Measurements from ENCODE around the gene CFAP61.

Gene CFAP61

GRCh38 chr20:20210327-20210726, 158.0 kb downstream of the CFAP61 start:
- Histone ChIP-seq H3K4me2 (ENCODE audit: low read length) (no peak overlapping the region), H2BK120ac (ENCODE audit: insufficient read depth, low read length, poor library complexity) (no peak overlapping the region), H2BK5ac (ENCODE audit: low read depth, low read length, poor library complexity) (no peak overlapping the region), H3K9ac (ENCODE audit: low read length) (no peak overlapping the region), H3K4me3 (ENCODE audit: low read depth, low read length) (no peak overlapping the region), H2BK12ac (ENCODE audit: low read length) (no peak overlapping the region), H3K27ac (ENCODE audit: low read depth, low read length) (no peak overlapping the region), H3K14ac (ENCODE audit: low read length) (no peak overlapping the region), H3K79me1 (ENCODE audit: low read length) (no peaks in the 10 kb centered on the region), H3K36me3 (ENCODE audit: control insufficient read depth in 1 of 2, insufficient read depth in 2 of 2, low read length in 2 of 2) (no peaks in the 10 kb centered on the region), H3K27me3 (ENCODE audit: insufficient read depth, low read length) (no peaks in the 10 kb centered on the region), H3K4ac (ENCODE audit: low read depth, low read length) (no peak overlapping the region), H4K12ac (ENCODE audit: low read depth, low read length) (no peak overlapping the region), H4K91ac (ENCODE audit: low read depth, low read length) (no peak overlapping the region), H3K18ac (ENCODE audit: low read length) (no peak overlapping the region), H3K23ac (ENCODE audit: low read length) (no peak overlapping the region), H3K79me2 (ENCODE audit: control insufficient read depth, insufficient read depth, low read length, poor library complexity) (no peaks in the 10 kb centered on the region), H4K8ac (ENCODE audit: low read depth, low read length) (no peak overlapping the region), H2AFZ (ENCODE audit: insufficient read depth, low read length, poor library complexity) (no peak overlapping the region), H3K9me3 (ENCODE audit: insufficient read depth, low read depth, low read length) (no peaks in the 10 kb centered on the region), H2AK5ac (ENCODE audit: low read length) (no peak overlapping the region), H3K4me1 (ENCODE audit: control insufficient read depth in 1 of 2, insufficient read depth in 2 of 2, low read length in 2 of 2) (peaks cover 0 to 3% of the 10 kb centered on the region in 2 experiments)
- no CpG with 5 or more reads among the region's 5 CpGs for WGBS (ENCODE audit: extremely low coverage, insufficient coverage, insufficient read length)
- DNase-seq: no peak

DNA sequence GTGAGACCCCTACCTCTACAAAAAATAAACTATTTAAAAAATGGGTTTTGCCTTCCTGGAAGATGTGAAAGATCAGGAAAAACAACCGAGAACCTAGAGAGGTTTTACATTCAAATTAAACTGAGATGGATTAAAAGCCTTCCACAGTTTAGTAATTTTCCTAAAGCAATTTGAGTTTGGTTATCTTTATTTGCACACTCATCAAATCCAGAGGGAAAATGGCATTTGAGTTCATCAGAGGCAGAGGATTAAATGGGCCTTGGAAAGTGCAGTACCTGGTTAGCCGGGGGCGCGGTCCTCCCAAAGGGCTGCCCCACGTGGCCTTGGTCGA, 158.6 kb downstream of the CFAP61 start:
- WGBS (ENCODE audit: extremely low coverage, insufficient coverage, insufficient read length): no CpG with 5 or more reads among the region's 6 CpGs

GRCh38 chr20:20211274-20211987, 159.1 kb downstream of the CFAP61 start:
- no peaks in the 10 kb centered on the region for H3K79me1 ChIP-seq (ENCODE audit: low read length)
- H3K4ac ChIP-seq (ENCODE audit: low read depth, low read length): no peak overlapping the region
- no peak overlapping the region for H3K9ac ChIP-seq (ENCODE audit: low read length)
- H3K23ac ChIP-seq (ENCODE audit: low read length): no peak overlapping the region
- DNase-seq: peak in 1 of 2 donors; percentile 7
- H3K9me3 ChIP-seq (ENCODE audit: insufficient read depth, low read depth, low read length): no peaks in the 10 kb centered on the region
- H3K36me3 ChIP-seq (ENCODE audit: control insufficient read depth in 1 of 2, insufficient read depth in 2 of 2, low read length in 2 of 2): no peaks in the 10 kb centered on the region
- H3K4me2 ChIP-seq (ENCODE audit: low read length): no peak overlapping the region
- H3K4me1 ChIP-seq (ENCODE audit: control insufficient read depth in 1 of 2, insufficient read depth in 2 of 2, low read length in 2 of 2): peaks cover 0 to 3% of the 10 kb centered on the region in 2 experiments
- no peak overlapping the region for H4K91ac ChIP-seq (ENCODE audit: low read depth, low read length)
- no peak overlapping the region for H3K4me3 ChIP-seq (ENCODE audit: low read depth, low read length)
- H4K12ac ChIP-seq (ENCODE audit: low read depth, low read length): no peak overlapping the region
- H4K8ac ChIP-seq (ENCODE audit: low read depth, low read length): no peak overlapping the region
- H2BK12ac ChIP-seq (ENCODE audit: low read length): no peak overlapping the region
- no peak overlapping the region for H3K18ac ChIP-seq (ENCODE audit: low read length)
- H3K79me2 ChIP-seq (ENCODE audit: control insufficient read depth, insufficient read depth, low read length, poor library complexity): no peaks in the 10 kb centered on the region
- no peak overlapping the region for H3K27ac ChIP-seq (ENCODE audit: low read depth, low read length)
- no peak overlapping the region for H2BK5ac ChIP-seq (ENCODE audit: low read depth, low read length, poor library complexity)
- H2AK5ac ChIP-seq (ENCODE audit: low read length): no peak overlapping the region
- WGBS (ENCODE audit: extremely low coverage, insufficient coverage, insufficient read length): no CpG with 5 or more reads among the region's 5 CpGs
- no peaks in the 10 kb centered on the region for H3K27me3 ChIP-seq (ENCODE audit: insufficient read depth, low read length)
- no peak overlapping the region for H3K14ac ChIP-seq (ENCODE audit: low read length)
- no peak overlapping the region for H2AFZ ChIP-seq (ENCODE audit: insufficient read depth, low read length, poor library complexity)
- H2BK120ac ChIP-seq (ENCODE audit: insufficient read depth, low read length, poor library complexity): no peak overlapping the region

More for the DNA sequence above, 158.6 kb downstream of the CFAP61 start:
- no peak overlapping the region for H2BK120ac ChIP-seq (ENCODE audit: insufficient read depth, low read length, poor library complexity)
- H3K4ac ChIP-seq (ENCODE audit: low read depth, low read length): no peak overlapping the region
- no peak overlapping the region for H3K27ac ChIP-seq (ENCODE audit: low read depth, low read length)
- H4K8ac ChIP-seq (ENCODE audit: low read depth, low read length): no peak overlapping the region
- no peak overlapping the region for H4K91ac ChIP-seq (ENCODE audit: low read depth, low read length)
- no peak overlapping the region for H2BK5ac ChIP-seq (ENCODE audit: low read depth, low read length, poor library complexity)
- no peaks in the 10 kb centered on the region for H3K9me3 ChIP-seq (ENCODE audit: insufficient read depth, low read depth, low read length)
- H3K9ac ChIP-seq (ENCODE audit: low read length): no peak overlapping the region
- no peak overlapping the region for H3K18ac ChIP-seq (ENCODE audit: low read length)
- H4K12ac ChIP-seq (ENCODE audit: low read depth, low read length): no peak overlapping the region
- no peaks in the 10 kb centered on the region for H3K27me3 ChIP-seq (ENCODE audit: insufficient read depth, low read length)
- no peak overlapping the region for H2AK5ac ChIP-seq (ENCODE audit: low read length)
- no peak overlapping the region for H3K4me2 ChIP-seq (ENCODE audit: low read length)
- H3K4me3 ChIP-seq (ENCODE audit: low read depth, low read length): no peak overlapping the region
- H2AFZ ChIP-seq (ENCODE audit: insufficient read depth, low read length, poor library complexity): no peak overlapping the region
- H3K36me3 ChIP-seq (ENCODE audit: control insufficient read depth in 1 of 2, insufficient read depth in 2 of 2, low read length in 2 of 2): no peaks in the 10 kb centered on the region
- no peaks in the 10 kb centered on the region for H3K79me2 ChIP-seq (ENCODE audit: control insufficient read depth, insufficient read depth, low read length, poor library complexity)
- no peak overlapping the region for H3K14ac ChIP-seq (ENCODE audit: low read length)
- H3K23ac ChIP-seq (ENCODE audit: low read length): no peak overlapping the region
- no peak overlapping the region for H2BK12ac ChIP-seq (ENCODE audit: low read length)
- peaks cover 0 to 3% of the 10 kb centered on the region in 2 experiments for H3K4me1 ChIP-seq (ENCODE audit: control insufficient read depth in 1 of 2, insufficient read depth in 2 of 2, low read length in 2 of 2)
- no peak for DNase-seq
- H3K79me1 ChIP-seq (ENCODE audit: low read length): no peaks in the 10 kb centered on the region

DNA sequence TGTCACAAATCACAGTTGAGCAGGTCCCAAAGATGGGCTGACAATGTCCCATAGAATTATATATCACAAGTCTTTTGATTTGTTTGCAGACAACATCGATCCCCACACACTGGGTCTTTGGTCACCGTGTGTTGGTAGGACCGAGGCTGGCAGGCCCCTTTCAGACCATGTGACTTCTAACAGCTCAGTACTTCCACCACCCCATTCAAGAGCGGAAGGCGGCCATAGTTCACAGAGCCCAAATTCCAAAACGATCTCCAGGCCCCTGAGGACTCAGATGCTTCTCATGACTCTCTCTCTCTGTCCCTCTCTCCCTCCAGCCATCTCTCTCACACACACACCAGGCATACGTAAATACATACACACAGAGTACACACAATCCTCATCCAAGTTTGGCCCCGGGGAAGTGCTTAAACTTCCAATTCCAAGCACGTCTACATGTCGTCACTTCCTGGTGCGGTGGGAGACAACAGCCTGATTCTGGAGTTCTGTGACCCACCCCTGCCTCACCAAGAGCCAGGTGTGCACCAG, 159.7 kb downstream of the CFAP61 start:
- Histone ChIP-seq H4K91ac (ENCODE audit: low read depth, low read length) (no peak overlapping the region), H3K9ac (ENCODE audit: low read length) (no peak overlapping the region), H2BK5ac (ENCODE audit: low read depth, low read length, poor library complexity) (no peak overlapping the region), H2AK5ac (ENCODE audit: low read length) (no peak overlapping the region), H3K14ac (ENCODE audit: low read length) (no peak overlapping the region), H3K4me1 (ENCODE audit: control insufficient read depth in 1 of 2, insufficient read depth in 2 of 2, low read length in 2 of 2) (peaks cover 0 to 3% of the 10 kb centered on the region in 2 experiments), H3K23ac (ENCODE audit: low read length) (no peak overlapping the region), H3K18ac (ENCODE audit: low read length) (no peak overlapping the region), H2BK12ac (ENCODE audit: low read length) (no peak overlapping the region), H3K4ac (ENCODE audit: low read depth, low read length) (no peak overlapping the region), H3K4me2 (ENCODE audit: low read length) (no peak overlapping the region), H3K9me3 (ENCODE audit: insufficient read depth, low read depth, low read length) (no peaks in the 10 kb centered on the region), H4K12ac (ENCODE audit: low read depth, low read length) (no peak overlapping the region), H3K36me3 (ENCODE audit: control insufficient read depth in 1 of 2, insufficient read depth in 2 of 2, low read length in 2 of 2) (no peaks in the 10 kb centered on the region), H2BK120ac (ENCODE audit: insufficient read depth, low read length, poor library complexity) (no peak overlapping the region), H4K8ac (ENCODE audit: low read depth, low read length) (no peak overlapping the region), H2AFZ (ENCODE audit: insufficient read depth, low read length, poor library complexity) (no peak overlapping the region), H3K79me1 (ENCODE audit: low read length) (no peaks in the 10 kb centered on the region), H3K27me3 (ENCODE audit: insufficient read depth, low read length) (no peaks in the 10 kb centered on the region), H3K4me3 (ENCODE audit: low read depth, low read length) (no peak overlapping the region), H3K27ac (ENCODE audit: low read depth, low read length) (no peak overlapping the region), H3K79me2 (ENCODE audit: control insufficient read depth, insufficient read depth, low read length, poor library complexity) (no peaks in the 10 kb centered on the region)
- DNase-seq: peak; percentile 9 to 29
- WGBS (ENCODE audit: extremely low coverage, insufficient coverage, insufficient read length): no CpG with 5 or more reads among the region's 11 CpGs

Measured in trophoblast cell (in vitro differentiated cells and primary cell).